ENCODE measurements around the gene DTNA.

DNA sequence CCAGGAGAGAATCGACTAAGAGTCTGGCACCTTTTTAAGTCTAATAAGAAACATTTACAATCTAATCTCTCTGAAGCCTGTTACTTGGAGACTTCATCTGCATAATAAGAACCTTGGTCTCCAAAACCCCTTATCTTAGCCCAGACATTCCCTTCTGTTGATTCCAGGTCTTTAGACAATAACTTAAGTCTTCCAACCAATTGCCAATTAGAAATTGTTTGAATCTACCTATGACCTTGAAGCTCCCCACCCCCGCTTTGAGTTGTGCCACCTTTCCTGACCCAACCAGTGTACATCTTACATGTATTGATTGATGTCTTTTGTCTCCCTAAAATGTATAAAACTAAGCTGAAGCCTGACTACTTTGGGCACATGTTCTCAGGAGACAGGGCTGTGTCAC, 49.5 kb upstream of the DTNA start:
- TF ChIP-seq, protein P1, sequence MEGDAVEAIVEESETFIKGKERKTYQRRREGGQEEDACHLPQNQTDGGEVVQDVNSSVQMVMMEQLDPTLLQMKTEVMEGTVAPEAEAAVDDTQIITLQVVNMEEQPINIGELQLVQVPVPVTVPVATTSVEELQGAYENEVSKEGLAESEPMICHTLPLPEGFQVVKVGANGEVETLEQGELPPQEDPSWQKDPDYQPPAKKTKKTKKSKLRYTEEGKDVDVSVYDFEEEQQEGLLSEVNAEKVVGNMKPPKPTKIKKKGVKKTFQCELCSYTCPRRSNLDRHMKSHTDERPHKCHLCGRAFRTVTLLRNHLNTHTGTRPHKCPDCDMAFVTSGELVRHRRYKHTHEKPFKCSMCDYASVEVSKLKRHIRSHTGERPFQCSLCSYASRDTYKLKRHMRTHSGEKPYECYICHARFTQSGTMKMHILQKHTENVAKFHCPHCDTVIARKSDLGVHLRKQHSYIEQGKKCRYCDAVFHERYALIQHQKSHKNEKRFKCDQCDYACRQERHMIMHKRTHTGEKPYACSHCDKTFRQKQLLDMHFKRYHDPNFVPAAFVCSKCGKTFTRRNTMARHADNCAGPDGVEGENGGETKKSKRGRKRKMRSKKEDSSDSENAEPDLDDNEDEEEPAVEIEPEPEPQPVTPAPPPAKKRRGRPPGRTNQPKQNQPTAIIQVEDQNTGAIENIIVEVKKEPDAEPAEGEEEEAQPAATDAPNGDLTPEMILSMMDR (optimal IDR thresholded peaks at IDR 0.05 in 1 of 3, IDR thresholded peaks at IDR 0.05 in 1 of 3, conservative IDR thresholded peaks at IDR 0.05 in 1 of 3; ENCODE audit: extremely low read depth in 1 of 3, insufficient read depth in 2 of 3, low read length in 3 of 3) = no peak
- no peak for TF ChIP-seq EZH2 (IDR thresholded peaks at IDR 0.05; ENCODE audit: low read length)
